ENCODE measurements around the gene BTBD9. TPM values are rescaled to one million over a fixed set of nuclear protein-coding genes. Genes with fewer than 3 reads are reported as not detected.

The BTBD9 gene
- total and polyA plus RNA-seq, 2 donors (not counting 1 experiment from before 2014, with no cell fraction given): 4.1 to 48.9 TPM

- no peak overlapping the region for H2AFZ ChIP-seq (ENCODE audit: insufficient read depth, low read depth, low read length, poor library complexity, severe bottlenecking)
- H3K27ac Mint-ChIP-seq: no peak overlapping the region
- H3K4me1 Mint-ChIP-seq: no peaks in the 10 kb centered on the region
- 100% methylated on average over 1 of the region's 2 CpGs for WGBS (ENCODE audit: insufficient coverage)
- no peak overlapping the region for H3K4me2 ChIP-seq (replicated peaks; ENCODE audit: low read depth, low read length, poor library complexity, severe bottlenecking)
- H3K27me3 Mint-ChIP-seq: no peaks in the 10 kb centered on the region
- no peaks in the 10 kb centered on the region for H3K9me3 Mint-ChIP-seq (ENCODE audit: insufficient read depth)
- H3K4me3 ChIP-seq (ENCODE audit: control extremely low read depth in 1 of 5, extremely low read depth in 1 of 5, insufficient read depth in 1 of 5, low read depth in 2 of 5, low read length in 4 of 5): no peak overlapping the region
- H4K20me1 ChIP-seq (ENCODE audit: control insufficient read depth, insufficient read depth, low read length, poor library complexity, severe bottlenecking): peaks cover 5% of the 10 kb centered on the region
- POLR2A ChIA-PET: no interaction called here
- DNase-seq: no peak
- H3K27ac ChIP-seq (ENCODE audit: low read length in 2 of 2): no peak overlapping the region
- no peak for TF ChIP-seq CTCF (IDR thresholded peaks at IDR 0.05)
- TF ChIP-seq EZH2 (IDR thresholded peaks at IDR 0.05; ENCODE audit: borderline replicate concordance, insufficient read depth, low read depth, low read length, poor library complexity, severe bottlenecking): no peak
- H3K9ac ChIP-seq (ENCODE audit: low read length): no peak overlapping the region
- H3K9me3 ChIP-seq (ENCODE audit: control extremely low read depth in 1 of 3, control insufficient read depth in 2 of 3, insufficient read depth in 1 of 3, low read length in 2 of 3): no peaks in the 10 kb centered on the region
- H3K4me3 Mint-ChIP-seq: no peak overlapping the region
- H3K27me3 ChIP-seq (replicated peaks in 1 of 4; ENCODE audit: control extremely low read depth in 1 of 4, control insufficient read depth in 3 of 4, insufficient read depth in 4 of 4, low read length in 3 of 4): no peaks in the 10 kb centered on the region
- H3K79me2 ChIP-seq (ENCODE audit: control insufficient read depth, insufficient read depth, low read length): no peaks in the 10 kb centered on the region
- intact Hi-C loops (cut with micrococcal nuclease): no loop called here
- no peaks in the 10 kb centered on the region for H3K36me3 ChIP-seq (replicated peaks in 1 of 2; ENCODE audit: control extremely low read depth in 1 of 2, control insufficient read depth in 1 of 2, extremely low read depth in 1 of 2, insufficient read depth in 2 of 2, low read length in 1 of 2)
- ATAC-seq (ENCODE audit: low read depth): no peak
- CTCF ChIA-PET: no interaction called here
- H3K4me1 ChIP-seq (ENCODE audit: control insufficient read depth in 2 of 2, insufficient read depth in 2 of 2, low read length in 2 of 2): no peaks in the 10 kb centered on the region
These were observed 10.0 kb upstream of the BTBD9 start for GRCh38 chr6:38649744-38650143.

- H4K20me1 ChIP-seq (ENCODE audit: control insufficient read depth, insufficient read depth, low read length, poor library complexity, severe bottlenecking): peaks cover 5% of the 10 kb centered on the region
- H3K9ac ChIP-seq (ENCODE audit: low read length): no peak overlapping the region
- no peak overlapping the region for H3K4me3 ChIP-seq (ENCODE audit: control extremely low read depth in 1 of 5, extremely low read depth in 1 of 5, insufficient read depth in 1 of 5, low read depth in 2 of 5, low read length in 4 of 5)
- DNase-seq (no peak), ATAC-seq (ENCODE audit: low read depth) (no peak)
- no peaks in the 10 kb centered on the region for H3K36me3 ChIP-seq (replicated peaks in 1 of 2; ENCODE audit: control extremely low read depth in 1 of 2, control insufficient read depth in 1 of 2, extremely low read depth in 1 of 2, insufficient read depth in 2 of 2, low read length in 1 of 2)
- no peaks in the 10 kb centered on the region for H3K4me1 ChIP-seq (ENCODE audit: control insufficient read depth in 2 of 2, insufficient read depth in 2 of 2, low read length in 2 of 2)
- Mint-ChIP-seq H3K9me3 (ENCODE audit: insufficient read depth) (no peaks in the 10 kb centered on the region), H3K4me3 (no peak overlapping the region), H3K27ac (no peak overlapping the region), H3K27me3 (no peaks in the 10 kb centered on the region), H3K4me1 (no peaks in the 10 kb centered on the region)
- no peaks in the 10 kb centered on the region for H3K27me3 ChIP-seq (replicated peaks in 1 of 4; ENCODE audit: control extremely low read depth in 1 of 4, control insufficient read depth in 3 of 4, insufficient read depth in 4 of 4, low read length in 3 of 4)
- H2AFZ ChIP-seq (ENCODE audit: insufficient read depth, low read depth, low read length, poor library complexity, severe bottlenecking): no peak overlapping the region
- H3K79me2 ChIP-seq (ENCODE audit: control insufficient read depth, insufficient read depth, low read length): no peaks in the 10 kb centered on the region
- TF ChIP-seq CTCF (IDR thresholded peaks at IDR 0.05): no peak
- CTCF ChIA-PET: no interaction called here
- no peaks in the 10 kb centered on the region for H3K9me3 ChIP-seq (ENCODE audit: control extremely low read depth in 1 of 3, control insufficient read depth in 2 of 3, insufficient read depth in 1 of 3, low read length in 2 of 3)
- H3K4me2 ChIP-seq (replicated peaks; ENCODE audit: low read depth, low read length, poor library complexity, severe bottlenecking): no peak overlapping the region
- POLR2A ChIA-PET: interaction anchor here (0.6 kb wide), 1 partner anchor 20 kb away, joined by 4 read pairs; no protein-coding TSS in a partner anchor
- H3K27ac ChIP-seq (ENCODE audit: low read length in 2 of 2): no peak overlapping the region
- intact Hi-C loops (cut with micrococcal nuclease): no loop called here
These were observed 8.9 kb upstream of the BTBD9 start for GRCh38 chr6:38648629-38649028.

All from B cell (primary cell).